ENCODE results near the gene NDUFB7. TPM values are rescaled to one million over a fixed set of nuclear protein-coding genes. Genes with fewer than 3 reads are reported as not detected.

Gene NDUFB7
- total RNA-seq = 258 and 369 TPM in 2 replicates

GRCh38 chr19:14571695-14572490 lies at the start of gene NDUFB7:
TSS of gene NDUFB7 (minus strand) at chr19:14572066. CDS start at chr19:14572000, 66 bp downstream.

GRCh38 chr19:14582894-14583340 lies 11.1 kb upstream of the NDUFB7 start, which contains the start of gene CLEC17A:
TSS of gene CLEC17A (plus strand) at chr19:14583084. CDS start at chr19:14583161, 77 bp downstream.

GRCh38 chr19:14529254-14530004 lies 42.4 kb downstream of the NDUFB7 start, which contains the start of gene TECR:
TSS of gene TECR (plus strand) at chr19:14529594. CDS start at chr19:14529697, 103 bp downstream.

GRCh38 chr19:14517840-14518505 lies 53.9 kb downstream of the NDUFB7 start, which contains the start of gene DNAJB1:
TSS of gene DNAJB1 (minus strand) at chr19:14518397. CDS start at chr19:14518349, 48 bp downstream.

Small RNA genes lying within 50 kb of the gene (small RNA-seq; reads per million reads assigned to genes)
- not detected for gene RN7SL842P

Other genes starting within 250 kb of the NDUFB7 start
- 16.1 and 30.7 TPM in 2 replicates for gene ADGRE5, start 190.6 kb downstream of the NDUFB7 start, total RNA-seq
- gene DDX39A, start 152.7 kb downstream of the NDUFB7 start, total RNA-seq = 22.0 and 59.6 TPM in 2 replicates
- 5.6 and 7.9 TPM in 2 replicates for gene PKN1, start 138.8 kb downstream of the NDUFB7 start, total RNA-seq
- gene PTGER1, start 96.7 kb downstream of the NDUFB7 start, total RNA-seq = 0.79 and 1.7 TPM in 2 replicates
- gene GIPC1, start 75.9 kb downstream of the NDUFB7 start, total RNA-seq = 203 and 316 TPM in 2 replicates
- gene DNAJB1, start 53.7 kb downstream of the NDUFB7 start, total RNA-seq = 166 and 209 TPM in 2 replicates
- gene TECR, start 42.5 kb downstream of the NDUFB7 start, total RNA-seq = 69.9 and 111 TPM in 2 replicates
- not detected in 2 replicates for gene CLEC17A, start 11.0 kb upstream of the NDUFB7 start, total RNA-seq
- not detected in 2 replicates for gene ADGRE3, start 102.8 kb upstream of the NDUFB7 start, total RNA-seq
- 12.5 and 13.3 TPM in 2 replicates for gene ZNF333, start 118.0 kb upstream of the NDUFB7 start, total RNA-seq
- gene ADGRE2, start 206.5 kb upstream of the NDUFB7 start, total RNA-seq = 3.1 and 3.9 TPM in 2 replicates

Measured in placental epithelial cell (primary cell).